HepG2 (cell line): ENCODE measurements around the gene ARMC5. TPM values are rescaled to one million over a fixed set of nuclear protein-coding genes. Genes with fewer than 3 reads are reported as not detected.

Experiments
- ARNTL ChIP-seq: sonication (generic); formaldehyde crosslinking; IDR thresholded peaks from 2 replicates; pipeline ENCODE4 v1.4.0; 2020; ENCODE audit warnings: mild to moderate bottlenecking, missing genetic modification reagents
- EP300 ChIP-seq, 3 experiments: sonication (generic) in 1 of 3; formaldehyde crosslinking in 1 of 3; IDR thresholded peaks; 2 replicates each; pipeline versions ENCODE4 v1.5.1 to v1.6.1; 2011 to 2020; ENCODE audit warnings: low read depth in 2 of 3, low read length in 2 of 3, borderline replicate concordance in 1 of 3, improper control_type of control experiment in 1 of 3, mild to moderate bottlenecking in 1 of 3, missing genetic modification reagents in 1 of 3, moderate library complexity in 1 of 3
- FOXK1 ChIP-seq: sonication (generic); formaldehyde crosslinking; IDR thresholded peaks from 2 replicates; pipeline ENCODE4 v1.4.0; 2020; ENCODE audit warnings: low read depth, missing genetic modification reagents, borderline replicate concordance
- KAT8 ChIP-seq: IDR thresholded peaks from 2 replicates; pipeline ENCODE4 v1.6.1; 2016; ENCODE audit warnings: missing genetic modification reagents, missing compliant biosample characterization
- NCOR1 ChIP-seq: fragments of 200-600 bp; sonication (generic); IDR thresholded peaks from 2 replicates; pipeline ENCODE4 v1.7.0; 2017; ENCODE audit warnings: antibody characterized with exemption, low read length, borderline replicate concordance
- SALL2 ChIP-seq: sonication (generic); formaldehyde crosslinking; IDR thresholded peaks from 2 replicates; pipeline ENCODE4 v1.8.1; 2023; ENCODE audit warnings: mild to moderate bottlenecking, missing genetic modification reagents, inconsistent platforms
- ZBTB3 ChIP-seq: sonication (generic); formaldehyde crosslinking; IDR thresholded peaks from 2 replicates; pipeline ENCODE4 v1.4.0; 2020; ENCODE audit warnings: low read depth, mild to moderate bottlenecking, moderate library complexity, missing genetic modification reagents, borderline replicate concordance
- ZEB1 ChIP-seq: IDR thresholded peaks from 2 replicates; pipeline ENCODE4 v1.6.1; 2012; ENCODE audit warnings: mild to moderate bottlenecking, low read depth, inconsistent platforms; ENCODE audit not compliant: insufficient replicate concordance
- ZNF20 ChIP-seq: sonication (generic); formaldehyde crosslinking; IDR thresholded peaks from 2 replicates; pipeline ENCODE4 v1.4.0; 2020; ENCODE audit warnings: mild to moderate bottlenecking, moderate library complexity, missing genetic modification reagents
- ZNF549 ChIP-seq: sonication (generic); formaldehyde crosslinking; IDR thresholded peaks from 2 replicates; pipeline ENCODE4 v1.5.0; 2020; ENCODE audit warnings: missing genetic modification reagents
- polyA plus RNA-seq, 8 experiments: library from polyadenylated mRNA; depleted of rRNA in 3 of 8; stranded (reverse) in 7 of 8; unstranded in 1 of 8; fragments of >200 nt; fragmentation: Illumina TruSeq in 4 of 8; extraction: Trizol in 4 of 8; gene quantifications; 2 replicates each; pipeline versions ENCODE4 v1.2.1 to v1.2.3, GENCODE V29; 2011 to 2016; ENCODE audit warnings: low read depth in 4 of 8, missing spikeins in 1 of 8, mixed read lengths in 1 of 8; ENCODE audit not compliant: insufficient read depth in 1 of 8
- total RNA-seq, 5 experiments: library from RNA; depleted of rRNA; stranded (reverse); fragments of >200 nt; fragmentation: Illumina TruSeq; extraction: Trizol; gene quantifications; 2 replicates each; pipeline ENCODE4 v1.2.3, GENCODE V29; 2016; ENCODE audit warnings: low read depth in 1 of 5
- TF ChIP-seq, protein P1 (sequence below): IDR thresholded peaks from 2 replicates; pipeline ENCODE4 v1.6.1; 2016; ENCODE audit warnings: missing compliant biosample characterization, missing genetic modification reagents, borderline replicate concordance
- TF ChIP-seq, protein P2 (sequence below): sonication (generic); formaldehyde crosslinking; IDR thresholded peaks from 2 replicates; pipeline ENCODE4 v1.5.0; 2020; ENCODE audit warnings: missing genetic modification reagents
- TF ChIP-seq, protein P3 (sequence below): IDR thresholded peaks from 2 replicates; pipeline ENCODE4 v1.6.1; 2012; ENCODE audit warnings: low read depth, low read length, improper control_type of control experiment
- TF ChIP-seq, protein P4 (sequence below), 2 experiments: sonication (generic) in 1 of 2; formaldehyde crosslinking in 1 of 2; IDR thresholded peaks; 2 replicates each; pipeline versions ENCODE4 v1.5.1 to v1.6.1; 2011 to 2020; ENCODE audit warnings: borderline replicate concordance in 1 of 2, low read depth in 1 of 2, low read length in 1 of 2, mild to moderate bottlenecking in 1 of 2, missing genetic modification reagents in 1 of 2, moderate library complexity in 1 of 2
- TF ChIP-seq, protein P5 (sequence below): sonication (generic); formaldehyde crosslinking; IDR thresholded peaks from 2 replicates; pipeline ENCODE4 v1.8.0; 2022; ENCODE audit warnings: missing genetic modification reagents, low read depth, mild to moderate bottlenecking, borderline replicate concordance
- TF ChIP-seq, protein P6 (sequence below): sonication (generic); formaldehyde crosslinking; IDR thresholded peaks from 2 replicates; pipeline ENCODE4 v1.9.0; 2022; ENCODE audit warnings: missing genetic modification reagents, mild to moderate bottlenecking, borderline replicate concordance

ARMC5 gene
- total and polyA plus RNA-seq, 2 of the 13 experiments (the other 11 are each of a cell fraction or from before 2014, with no cell fraction given) = 10.8 to 22.3 TPM

DNA sequence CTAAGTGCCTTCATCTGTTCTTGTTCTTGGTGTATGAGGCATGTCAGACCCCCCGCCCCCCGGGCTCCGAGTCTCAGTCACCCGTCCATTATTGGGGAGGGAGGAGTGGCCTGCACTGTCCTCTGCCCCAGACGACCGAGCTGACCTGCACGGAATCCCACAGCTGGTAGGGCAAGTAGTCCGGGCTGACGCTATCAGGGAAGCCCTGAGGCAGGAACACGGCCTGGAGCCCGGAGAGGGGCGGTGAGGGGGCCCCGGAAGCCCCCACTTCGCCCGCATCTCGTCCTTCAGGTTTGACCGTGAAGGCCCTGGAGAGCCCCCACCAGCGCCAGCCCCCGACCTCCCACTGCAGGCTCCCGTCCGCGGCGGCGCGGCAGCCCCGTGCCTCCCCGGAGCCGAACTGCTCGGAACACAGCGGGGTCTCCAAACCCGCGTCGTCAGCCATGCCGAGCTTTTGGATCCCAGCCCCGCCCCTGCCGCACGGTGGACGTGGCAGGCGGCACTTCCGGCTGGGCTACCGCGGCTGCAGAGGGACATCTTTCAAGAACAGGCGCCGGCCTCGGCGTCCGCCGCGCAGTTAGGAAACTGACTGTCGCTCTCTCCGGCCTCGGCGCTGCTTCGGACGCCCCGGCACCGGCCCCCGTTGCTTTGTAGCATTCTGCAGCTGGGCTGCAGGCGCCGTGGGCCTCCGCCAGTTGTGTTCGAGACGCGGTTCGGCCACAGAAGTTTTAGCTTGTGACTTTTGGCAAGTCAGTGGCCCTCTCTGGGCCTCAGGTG, 48.8 kb downstream of the ARMC5 start, which contains the start of gene RUSF1 (continued):
- TF ChIP-seq, protein P1, sequence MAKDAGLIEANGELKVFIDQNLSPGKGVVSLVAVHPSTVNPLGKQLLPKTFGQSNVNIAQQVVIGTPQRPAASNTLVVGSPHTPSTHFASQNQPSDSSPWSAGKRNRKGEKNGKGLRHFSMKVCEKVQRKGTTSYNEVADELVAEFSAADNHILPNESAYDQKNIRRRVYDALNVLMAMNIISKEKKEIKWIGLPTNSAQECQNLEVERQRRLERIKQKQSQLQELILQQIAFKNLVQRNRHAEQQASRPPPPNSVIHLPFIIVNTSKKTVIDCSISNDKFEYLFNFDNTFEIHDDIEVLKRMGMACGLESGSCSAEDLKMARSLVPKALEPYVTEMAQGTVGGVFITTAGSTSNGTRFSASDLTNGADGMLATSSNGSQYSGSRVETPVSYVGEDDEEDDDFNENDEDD (CRISPR knock-in tag) = peak; percentile 82; the same call in 1 of the 2 replicates
- TF ChIP-seq FOXK1 (CRISPR knock-in tag) = peak; percentile 65; the same call in 1 of the 2 replicates
- peak; percentile 64; the same call in 1 of the 2 replicates for TF ChIP-seq SALL2 (CRISPR knock-in tag)
- TF ChIP-seq, protein P2, sequence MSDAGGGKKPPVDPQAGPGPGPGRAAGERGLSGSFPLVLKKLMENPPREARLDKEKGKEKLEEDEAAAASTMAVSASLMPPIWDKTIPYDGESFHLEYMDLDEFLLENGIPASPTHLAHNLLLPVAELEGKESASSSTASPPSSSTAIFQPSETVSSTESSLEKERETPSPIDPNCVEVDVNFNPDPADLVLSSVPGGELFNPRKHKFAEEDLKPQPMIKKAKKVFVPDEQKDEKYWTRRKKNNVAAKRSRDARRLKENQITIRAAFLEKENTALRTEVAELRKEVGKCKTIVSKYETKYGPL (CRISPR knock-in tag) = no peak
- TF ChIP-seq, protein P3, sequence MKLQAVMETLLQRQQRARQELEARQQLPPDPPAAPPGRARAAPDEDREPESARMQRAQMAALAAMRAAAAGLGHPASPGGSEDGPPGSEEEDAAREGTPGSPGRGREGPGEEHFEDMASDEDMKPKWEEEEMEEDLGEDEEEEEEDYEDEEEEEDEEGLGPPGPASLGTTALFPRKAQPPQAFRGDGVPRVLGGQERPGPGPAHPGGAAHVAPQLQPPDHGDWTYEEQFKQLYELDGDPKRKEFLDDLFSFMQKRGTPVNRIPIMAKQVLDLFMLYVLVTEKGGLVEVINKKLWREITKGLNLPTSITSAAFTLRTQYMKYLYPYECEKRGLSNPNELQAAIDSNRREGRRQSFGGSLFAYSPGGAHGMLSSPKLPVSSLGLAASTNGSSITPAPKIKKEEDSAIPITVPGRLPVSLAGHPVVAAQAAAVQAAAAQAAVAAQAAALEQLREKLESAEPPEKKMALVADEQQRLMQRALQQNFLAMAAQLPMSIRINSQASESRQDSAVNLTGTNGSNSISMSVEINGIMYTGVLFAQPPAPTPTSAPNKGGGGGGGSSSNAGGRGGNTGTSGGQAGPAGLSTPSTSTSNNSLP = peak; percentile 45; the same call in 1 of the 2 replicates
- peak; percentile 71; the same call in 1 of the 2 replicates for TF ChIP-seq ZBTB3
- TF ChIP-seq KAT8 (CRISPR knock-in tag) = peak; percentile 99
- peak; percentile 66 for TF ChIP-seq ZEB1
- TF ChIP-seq, protein P4, sequence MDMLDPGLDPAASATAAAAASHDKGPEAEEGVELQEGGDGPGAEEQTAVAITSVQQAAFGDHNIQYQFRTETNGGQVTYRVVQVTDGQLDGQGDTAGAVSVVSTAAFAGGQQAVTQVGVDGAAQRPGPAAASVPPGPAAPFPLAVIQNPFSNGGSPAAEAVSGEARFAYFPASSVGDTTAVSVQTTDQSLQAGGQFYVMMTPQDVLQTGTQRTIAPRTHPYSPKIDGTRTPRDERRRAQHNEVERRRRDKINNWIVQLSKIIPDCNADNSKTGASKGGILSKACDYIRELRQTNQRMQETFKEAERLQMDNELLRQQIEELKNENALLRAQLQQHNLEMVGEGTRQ (IDR thresholded peaks at IDR 0.05; ENCODE audit: low read depth, low read length) = no peak
- TF ChIP-seq, protein P4 (CRISPR knock-in tag; IDR thresholded peaks at IDR 0.05; ENCODE audit: borderline replicate concordance) = no peak
- TF ChIP-seq EP300 (IDR thresholded peaks at IDR 0.05; ENCODE audit: low read depth in 2 of 2, low read length in 2 of 2) = peak; percentile 52 to 55; a peak in 2 of 4 replicates
- TF ChIP-seq EP300 (CRISPR knock-in tag; IDR thresholded peaks at IDR 0.05; ENCODE audit: borderline replicate concordance) = no peak; the same call in 1 of the 2 replicates
- no peak for TF ChIP-seq ZNF549 (CRISPR knock-in tag)
- TF ChIP-seq, protein P5, sequence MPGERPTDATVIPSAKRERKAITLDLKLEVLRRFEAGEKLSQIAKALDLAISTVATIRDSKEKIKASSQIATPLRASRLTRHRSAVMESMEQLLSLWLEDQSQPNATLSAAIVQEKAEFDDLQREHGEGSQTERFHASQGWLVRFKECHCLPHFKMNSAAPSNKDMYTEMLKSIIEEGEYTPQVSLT = no peak
- TF ChIP-seq, protein P6, sequence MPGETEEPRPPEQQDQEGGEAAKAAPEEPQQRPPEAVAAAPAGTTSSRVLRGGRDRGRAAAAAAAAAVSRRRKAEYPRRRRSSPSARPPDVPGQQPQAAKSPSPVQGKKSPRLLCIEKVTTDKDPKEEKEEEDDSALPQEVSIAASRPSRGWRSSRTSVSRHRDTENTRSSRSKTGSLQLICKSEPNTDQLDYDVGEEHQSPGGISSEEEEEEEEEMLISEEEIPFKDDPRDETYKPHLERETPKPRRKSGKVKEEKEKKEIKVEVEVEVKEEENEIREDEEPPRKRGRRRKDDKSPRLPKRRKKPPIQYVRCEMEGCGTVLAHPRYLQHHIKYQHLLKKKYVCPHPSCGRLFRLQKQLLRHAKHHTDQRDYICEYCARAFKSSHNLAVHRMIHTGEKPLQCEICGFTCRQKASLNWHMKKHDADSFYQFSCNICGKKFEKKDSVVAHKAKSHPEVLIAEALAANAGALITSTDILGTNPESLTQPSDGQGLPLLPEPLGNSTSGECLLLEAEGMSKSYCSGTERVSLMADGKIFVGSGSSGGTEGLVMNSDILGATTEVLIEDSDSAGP = peak; percentile 93
- TF ChIP-seq NCOR1 = peak; percentile 37; the same call in 1 of the 2 replicates
- 0 out of 2 replicates have a peak, but pooled peaks have one; percentile 90 for TF ChIP-seq ZNF20 (CRISPR knock-in tag)
- TF ChIP-seq ARNTL (CRISPR knock-in tag) = peak; percentile 71
